Inferior parietal cortex (tissue), 1 donor: ENCODE measurements around the gene FFAR4.

Experiments used
- DNase-seq: peaks from one replicate; pipeline ENCODE4 v3.0.0-alpha.2; 2016; ENCODE audit errors: extremely low spot score

FFAR4 gene

DNA sequence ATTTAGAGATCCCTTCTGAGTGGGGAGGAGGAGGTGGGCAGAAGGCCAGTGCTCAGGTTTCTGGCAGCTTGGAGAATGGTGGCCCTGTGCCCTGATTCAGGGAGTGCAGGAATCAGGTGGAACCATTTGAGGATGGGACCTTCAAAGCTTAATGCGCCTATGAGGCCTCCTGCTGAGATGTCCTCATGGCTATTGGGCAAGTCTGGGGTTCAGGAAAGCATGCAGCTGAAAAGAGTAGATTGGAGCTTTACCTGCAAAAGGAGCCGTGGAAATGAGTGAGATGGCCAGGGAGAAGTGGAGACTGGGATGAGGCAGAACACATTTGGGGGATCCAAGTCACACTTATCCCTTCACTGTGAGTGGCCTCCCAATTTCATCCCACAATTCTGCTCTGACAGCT is 6.1 kb downstream of the FFAR4 start:
- no peak for DNase-seq

GRCh38 chr10:93573051-93573909 is 6.8 kb downstream of the FFAR4 start:
- no peak for DNase-seq

- no peak for DNase-seq
Measured at GRCh38 chr10:93573924-93574323, 7.5 kb downstream of the FFAR4 start.

GRCh38 chr10:93576888-93577287 is 10.4 kb downstream of the FFAR4 start:
- no peak for DNase-seq

DNA sequence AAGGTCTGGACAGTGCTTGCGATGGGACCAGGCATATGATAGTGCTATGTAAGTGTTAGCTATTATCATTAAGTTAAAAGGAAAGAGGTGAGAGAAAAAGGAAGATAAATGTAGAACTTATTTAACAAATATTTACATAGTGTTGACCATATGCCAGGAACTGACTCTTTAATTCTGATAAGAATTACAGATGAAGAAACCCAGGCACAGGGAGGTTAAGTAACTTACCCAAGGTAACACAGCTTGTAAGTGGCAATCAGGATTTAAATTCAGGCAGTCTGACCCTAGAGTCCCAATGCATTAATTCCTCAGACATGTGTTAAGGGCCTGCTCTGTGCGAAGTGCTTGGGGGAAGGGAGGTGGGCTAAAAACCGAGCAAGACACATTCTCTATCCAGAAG is 11.1 kb downstream of the FFAR4 start:
- no peak for DNase-seq

DNA sequence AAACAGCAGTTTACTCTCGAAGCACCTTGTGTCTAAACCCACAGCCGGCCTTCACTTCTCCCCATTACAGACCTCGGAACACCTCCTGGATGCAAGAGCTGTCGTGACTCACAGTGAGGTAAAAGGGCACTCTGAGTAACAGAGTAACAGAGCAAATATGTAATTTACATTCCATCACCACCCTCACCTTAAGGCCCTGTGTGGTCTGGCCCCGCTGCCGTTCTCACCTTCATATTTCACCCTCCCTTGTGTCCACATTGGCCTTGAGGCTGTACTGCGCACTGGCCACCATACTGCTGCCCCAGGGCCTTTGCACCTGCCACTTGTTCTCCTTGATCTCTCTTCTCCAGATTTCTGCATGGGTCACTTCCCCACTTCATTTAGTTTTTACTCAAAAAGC is 12.6 kb downstream of the FFAR4 start:
- no peak for DNase-seq

DNA sequence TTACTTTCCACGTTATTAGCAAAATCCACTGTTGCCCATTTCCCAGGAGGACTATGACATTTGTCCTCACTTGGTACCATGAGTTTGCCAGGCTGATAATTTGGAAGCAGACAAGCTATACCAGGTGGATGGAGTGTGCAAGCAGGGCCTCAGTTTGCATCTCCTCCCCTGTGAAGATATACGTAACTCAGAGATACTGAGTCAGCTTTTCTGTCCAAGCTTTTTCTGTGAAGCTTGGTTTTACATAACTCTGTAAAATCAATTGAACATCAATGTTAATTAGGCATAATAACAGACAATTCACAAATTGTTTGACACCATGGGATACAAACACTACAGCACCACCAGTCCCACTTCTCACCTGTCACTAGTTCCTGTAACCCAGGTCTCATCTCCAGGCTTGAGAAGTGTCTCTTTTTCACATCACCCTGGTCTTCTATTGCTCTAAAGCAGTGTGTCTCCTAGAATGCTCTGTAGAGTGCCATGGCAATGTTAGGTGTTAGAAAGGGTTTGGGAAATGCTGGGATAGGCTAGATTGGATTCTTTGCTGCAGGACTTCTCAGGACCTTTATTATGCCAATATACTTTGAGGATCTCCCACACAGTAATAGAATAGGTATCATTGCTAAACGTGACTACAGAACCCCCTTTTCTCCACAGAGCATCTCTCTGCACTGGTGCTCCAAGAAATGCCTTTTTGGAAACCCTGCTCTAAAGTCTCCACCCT is 13.7 kb downstream of the FFAR4 start:
- no peak for DNase-seq

- DNase-seq, result no peak
Measured at GRCh38 chr10:93580828-93581227, 14.4 kb downstream of the FFAR4 start.

GRCh38 chr10:93584445-93584844 is 18.0 kb downstream of the FFAR4 start:
- DNase-seq, result no peak

- DNase-seq, result no peak
Measured at GRCh38 chr10:93589648-93590562, 23.4 kb downstream of the FFAR4 start.

- no peak for DNase-seq
Measured at GRCh38 chr10:93590638-93591037, 24.2 kb downstream of the FFAR4 start.

- no peak for DNase-seq
Measured at GRCh38 chr10:93591065-93591808, 24.8 kb downstream of the FFAR4 start.

GRCh38 chr10:93593254-93593653 is 26.8 kb downstream of the FFAR4 start:
- no peak for DNase-seq

DNA sequence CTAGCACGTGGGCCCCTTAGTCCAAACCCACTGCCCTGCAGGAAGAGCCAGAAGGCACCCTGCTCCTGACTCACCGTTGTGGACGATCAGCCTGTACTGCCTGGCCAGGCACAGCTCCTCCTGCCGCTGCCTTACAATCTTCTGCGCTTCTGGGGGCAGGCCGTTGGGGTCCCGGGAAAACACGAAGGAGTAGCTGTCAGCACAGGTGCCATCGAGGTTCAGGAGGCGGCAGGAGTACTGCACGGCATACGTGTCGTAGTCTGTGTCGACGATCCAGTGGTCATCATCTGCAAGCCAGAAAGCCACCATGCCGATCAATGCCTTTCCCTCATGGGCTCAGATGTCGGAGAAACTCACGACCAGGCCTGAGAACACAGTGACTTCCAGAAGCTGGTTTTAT is 27.3 kb downstream of the FFAR4 start:
- no peak for DNase-seq

DNA sequence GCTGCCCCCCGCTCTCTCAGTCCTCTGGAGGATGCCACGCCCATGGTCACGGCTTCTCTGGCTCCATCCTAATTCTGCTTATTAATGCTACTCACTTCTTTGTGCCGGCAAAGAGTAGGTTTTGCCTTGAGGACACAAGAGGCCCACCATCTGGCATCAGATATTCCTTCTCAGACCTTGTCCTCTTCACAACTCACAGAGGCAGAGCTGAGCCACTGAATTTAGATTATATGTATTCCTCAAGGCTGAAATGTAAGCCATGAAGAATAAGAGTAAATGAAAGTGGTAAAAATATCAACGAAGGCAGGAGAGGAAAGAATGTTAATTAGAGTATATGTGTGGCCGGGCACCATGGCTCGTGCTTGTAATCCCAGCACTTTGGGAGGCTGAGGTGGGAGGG is 28.1 kb downstream of the FFAR4 start:
- DNase-seq, result no peak

- no peak for DNase-seq
Measured at GRCh38 chr10:93595378-93596161, 29.1 kb downstream of the FFAR4 start.

- no peak for DNase-seq
Measured at GRCh38 chr10:93596539-93596938, 30.1 kb downstream of the FFAR4 start.

DNA sequence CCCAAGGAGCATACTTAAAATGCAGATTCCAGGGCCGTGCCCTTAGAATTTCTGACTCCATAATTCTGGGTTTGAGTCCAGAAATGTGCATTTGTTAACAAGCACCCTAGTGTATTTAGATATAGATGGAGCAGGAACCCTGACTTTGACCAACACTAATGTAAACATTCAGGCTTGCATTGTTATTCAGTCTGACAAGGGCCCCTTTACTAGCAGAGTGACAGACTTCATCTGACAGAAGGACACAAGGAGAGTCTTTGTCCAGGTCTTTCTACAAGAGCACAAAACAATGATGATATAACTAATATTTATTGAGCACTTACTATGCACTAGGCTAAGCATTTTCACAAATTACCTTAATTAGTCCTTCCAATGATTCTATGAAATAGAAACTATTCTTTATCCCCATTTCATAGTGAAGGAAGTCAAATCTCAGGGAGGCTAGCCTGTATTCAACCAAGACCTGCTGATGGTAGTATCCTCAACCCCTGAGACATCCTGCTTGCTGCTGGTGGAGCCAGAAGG is 30.7 kb downstream of the FFAR4 start:
- no peak for DNase-seq

DNA sequence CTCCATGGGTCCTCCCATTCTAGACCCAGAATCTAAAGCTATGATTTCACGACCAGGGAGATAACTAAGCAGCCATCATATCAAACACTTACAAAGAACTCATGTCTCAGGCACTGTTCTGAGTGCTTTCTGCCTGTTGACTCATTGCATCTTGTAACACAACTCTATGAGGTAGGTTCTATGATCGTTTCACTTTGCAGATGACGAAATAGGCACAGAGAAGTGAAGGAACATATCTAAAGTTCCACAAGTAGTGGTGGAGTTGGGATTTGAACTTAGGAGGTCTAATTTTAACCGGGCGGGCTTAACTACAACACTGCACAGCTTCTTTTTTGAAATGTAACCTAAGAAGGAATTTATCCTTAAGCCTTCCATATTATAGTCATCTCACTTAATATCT is 31.7 kb downstream of the FFAR4 start:
- DNase-seq, result no peak

DNA sequence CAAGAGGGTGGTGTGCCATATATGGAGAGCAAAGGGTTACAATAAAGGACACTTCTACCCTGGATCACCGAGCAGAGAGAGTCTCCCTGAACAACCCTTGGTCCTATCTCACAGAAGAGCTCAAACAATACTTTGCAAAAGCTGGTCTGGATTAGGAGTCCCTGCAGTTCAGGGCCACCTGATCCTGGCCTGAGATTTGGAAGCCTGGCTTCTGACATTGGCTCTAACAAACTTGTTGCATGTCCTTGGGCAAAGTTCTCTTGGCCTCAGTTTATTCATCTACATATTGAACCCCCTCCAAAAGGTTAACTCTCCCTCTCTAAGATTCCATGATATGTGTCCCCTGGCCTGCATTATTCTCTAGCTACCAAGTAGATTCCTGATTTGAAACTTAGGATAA is 32.9 kb downstream of the FFAR4 start:
- DNase-seq, result no peak
